ENCODE results near the gene SLC6A4.

- TF ChIP-seq JUND (IDR thresholded peaks at IDR 0.05) = no peak
- TF ChIP-seq CTCF (IDR thresholded peaks at IDR 0.05) = no peak
- no peak for TF ChIP-seq YY1 (IDR thresholded peaks at IDR 0.05; ENCODE audit: low read depth)
- TF ChIP-seq GABPA (IDR thresholded peaks at IDR 0.05; ENCODE audit: low read depth) = no peak
- TF ChIP-seq SIN3A (IDR thresholded peaks at IDR 0.05; ENCODE audit: borderline replicate concordance, low read depth, low read length) = no peak
- no peak for TF ChIP-seq TAF1 (IDR thresholded peaks at IDR 0.05; ENCODE audit: borderline replicate concordance, low read depth, low read length)
- TF ChIP-seq RCOR1 (IDR thresholded peaks at IDR 0.05; ENCODE audit: low read length) = no peak
Observed at GRCh38 chr17:30148376-30148775, 87.1 kb downstream of the SLC6A4 start.
